ENCODE measurements around the gene ZNF846.

ZNF846 gene

GRCh38 chr19:9705836-9706235 is 62.7 kb downstream of the ZNF846 start:
- TF ChIP-seq CTCF (IDR thresholded peaks at IDR 0.05; ENCODE audit: control insufficient read depth, extremely low read depth, insufficient read depth), result no peak

GRCh38 chr19:9702186-9702585 is 66.4 kb downstream of the ZNF846 start:
- no peak overlapping the region for H3K4me3 ChIP-seq (ENCODE audit: low read depth, low read length)
- TF ChIP-seq CTCF (IDR thresholded peaks at IDR 0.05; ENCODE audit: control insufficient read depth, extremely low read depth, insufficient read depth), result no peak
- no peak for DNase-seq (ENCODE audit: low read depth)

More at GRCh38 chr19:9705836-9706235, 62.7 kb downstream of the ZNF846 start:
- no peak for DNase-seq (ENCODE audit: low read depth)
- no peak overlapping the region for H3K4me3 ChIP-seq (ENCODE audit: low read depth, low read length)

All from LNCaP clone FGC (cell line).